Ishikawa (cell line): ENCODE data around the gene PARD3B.

Experiments
- CEBPB ChIP-seq: IDR thresholded peaks from 2 replicates; pipeline ENCODE4 v1.6.1; 2012
- CREB1 ChIP-seq: IDR thresholded peaks from 2 replicates; pipeline ENCODE4 v1.6.1; 2012; ENCODE audit warnings: low read depth
- EGR1 ChIP-seq: IDR thresholded peaks from 2 replicates; pipeline ENCODE4 v1.6.1; 2012
- FOXM1 ChIP-seq: IDR thresholded peaks from 2 replicates; pipeline ENCODE4 v1.6.1; 2012; ENCODE audit warnings: low read depth, borderline replicate concordance
- REST ChIP-seq: IDR thresholded peaks from 2 replicates; pipeline ENCODE4 v1.6.1; 2012; ENCODE audit warnings: low read depth, mild to moderate bottlenecking
- TF ChIP-seq, protein P1 (sequence below): IDR thresholded peaks from 2 replicates; pipeline ENCODE4 v1.6.1; 2012

DNA sequence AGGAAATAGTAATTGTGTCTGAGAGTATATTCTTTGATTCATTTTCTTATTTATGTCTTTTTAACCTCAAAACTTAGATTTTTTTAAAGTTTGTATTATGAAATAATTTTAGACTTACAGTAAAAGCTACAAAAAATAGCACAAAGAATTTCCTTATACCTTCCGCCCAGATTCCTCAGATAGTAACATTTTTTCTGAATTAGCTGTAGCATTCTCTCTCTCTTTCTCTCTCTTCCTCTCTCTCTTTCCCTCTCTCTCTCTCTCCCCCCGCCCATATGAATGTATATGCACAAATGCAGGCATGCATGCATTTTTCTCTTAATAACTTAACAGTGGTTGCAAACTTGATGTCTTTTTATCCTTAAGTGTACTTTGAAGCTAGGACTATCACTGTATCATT lies 776.0 kb downstream of the PARD3B start:
- TF ChIP-seq CREB1 = no peak
- TF ChIP-seq, protein P1, sequence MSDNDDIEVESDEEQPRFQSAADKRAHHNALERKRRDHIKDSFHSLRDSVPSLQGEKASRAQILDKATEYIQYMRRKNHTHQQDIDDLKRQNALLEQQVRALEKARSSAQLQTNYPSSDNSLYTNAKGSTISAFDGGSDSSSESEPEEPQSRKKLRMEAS = no peak
- no peak for TF ChIP-seq CEBPB
- no peak for TF ChIP-seq REST
- TF ChIP-seq EGR1 = no peak
- TF ChIP-seq FOXM1 = no peak
